NCI-H345 treated with DMSO at 0.1 percent for 48 hours (cell line): ENCODE results near the gene PGS1.

Experiments used
- DNase-seq: peaks from one replicate; lab custom pipeline; 2025; ENCODE audit not compliant: unreplicated experiment; lab: John Stamatoyannopoulos, UW

PGS1 gene

GRCh38 chr17:78384479-78385175, 6.2 kb downstream of the PGS1 start:
- DNase-seq: no peak

GRCh38 chr17:78387977-78388941, 9.8 kb downstream of the PGS1 start:
- DNase-seq: no peak

DNA sequence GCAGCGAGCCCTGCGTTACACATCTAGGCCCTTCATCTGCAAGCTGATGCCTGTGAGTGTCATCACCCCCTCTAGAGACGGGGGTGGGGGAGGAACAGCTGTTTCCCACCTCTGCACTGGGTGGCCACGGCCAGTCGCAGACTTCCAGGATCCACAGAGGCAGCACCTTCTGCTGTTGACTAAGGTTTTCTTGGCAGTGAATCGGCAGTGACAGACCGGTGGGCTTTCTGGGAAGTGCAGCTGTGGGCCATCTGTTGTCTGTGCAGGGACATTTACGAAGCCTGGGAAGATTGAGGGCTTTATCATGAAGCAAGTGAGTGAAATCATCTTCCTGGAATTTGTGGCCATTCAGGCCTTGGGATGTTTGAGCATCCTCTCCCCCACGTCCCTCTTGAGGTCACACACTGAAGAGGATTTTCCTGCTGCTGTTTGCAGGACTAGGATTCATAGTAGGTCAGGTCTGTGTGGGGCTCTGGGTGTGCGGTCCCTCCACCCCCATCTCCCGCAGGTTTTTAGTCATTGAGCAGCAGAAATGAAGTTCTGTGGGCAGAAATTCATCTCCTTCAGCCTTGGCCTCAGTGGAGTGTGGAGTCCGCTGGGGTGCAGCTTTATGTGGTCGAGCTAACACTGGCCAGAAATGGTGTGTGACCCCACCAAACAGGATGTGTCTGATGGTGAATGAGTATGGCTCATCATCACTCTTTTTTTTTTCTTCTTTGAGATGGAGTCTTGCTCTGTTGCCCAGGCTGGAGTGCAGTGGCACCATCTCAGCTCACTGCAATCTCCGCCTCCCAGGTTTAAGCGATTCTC, 12.0 kb downstream of the PGS1 start:
- DNase-seq: no peak

GRCh38 chr17:78391051-78391431, 12.6 kb downstream of the PGS1 start:
- no peak for DNase-seq

DNA sequence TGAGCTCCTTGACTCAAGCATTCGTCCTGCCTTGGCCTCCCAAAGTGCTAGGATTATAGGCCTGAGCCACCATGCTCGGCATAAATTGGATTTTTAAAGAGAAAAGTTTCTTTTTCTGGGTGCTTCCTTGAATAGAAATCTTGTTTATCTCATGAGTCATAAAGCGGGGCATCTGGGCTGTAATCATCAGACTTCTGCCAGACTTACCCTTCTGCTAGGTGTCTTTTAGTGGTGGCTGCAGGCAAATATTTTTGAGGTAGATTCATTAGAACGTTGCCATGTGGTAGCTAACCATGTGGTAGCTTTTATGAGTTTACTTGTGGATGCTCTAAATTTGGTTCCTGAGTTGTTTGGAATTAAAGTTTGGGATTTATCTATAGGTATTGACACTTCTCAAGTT, 13.4 kb downstream of the PGS1 start:
- DNase-seq: no peak

DNA sequence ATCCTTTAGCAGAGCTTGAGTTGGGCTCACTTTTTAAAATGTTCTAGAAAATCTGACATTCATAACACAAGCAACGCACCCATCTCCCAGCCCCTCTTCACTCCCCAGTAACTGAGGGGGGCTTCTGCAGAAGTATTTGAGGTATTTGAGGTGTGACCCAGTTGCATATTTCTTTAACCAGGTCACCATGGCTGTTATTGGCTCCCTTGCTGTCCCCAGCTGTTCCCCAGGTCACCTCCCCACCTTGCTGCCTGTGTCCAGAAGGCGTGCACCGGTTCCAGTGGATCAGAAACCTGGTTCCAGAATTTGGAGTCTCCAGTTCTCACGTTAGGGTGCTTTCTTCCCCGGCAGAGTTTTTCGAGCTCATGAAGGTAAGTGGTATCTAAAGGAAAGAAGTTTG, 13.8 kb downstream of the PGS1 start:
- DNase-seq: no peak

DNA sequence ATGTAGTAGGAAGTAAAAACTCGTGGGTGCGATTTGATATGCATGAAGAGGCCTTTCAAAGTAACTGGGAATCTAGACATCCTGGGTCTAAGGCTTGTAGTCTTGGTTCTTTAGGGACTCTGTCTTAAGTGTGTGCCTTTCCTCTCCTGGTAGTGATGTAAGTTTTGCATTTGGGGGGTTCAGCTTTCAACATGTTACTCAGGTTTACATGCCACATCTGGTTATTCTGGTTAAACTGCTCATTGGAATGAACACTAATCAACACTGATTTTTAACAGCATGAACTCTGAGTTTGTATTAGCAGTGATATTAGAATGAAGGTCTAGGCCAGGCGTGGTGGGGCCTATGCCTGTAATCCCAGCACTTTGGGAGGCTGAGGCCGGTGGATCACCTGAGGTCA, 15.1 kb downstream of the PGS1 start:
- DNase-seq: no peak

DNA sequence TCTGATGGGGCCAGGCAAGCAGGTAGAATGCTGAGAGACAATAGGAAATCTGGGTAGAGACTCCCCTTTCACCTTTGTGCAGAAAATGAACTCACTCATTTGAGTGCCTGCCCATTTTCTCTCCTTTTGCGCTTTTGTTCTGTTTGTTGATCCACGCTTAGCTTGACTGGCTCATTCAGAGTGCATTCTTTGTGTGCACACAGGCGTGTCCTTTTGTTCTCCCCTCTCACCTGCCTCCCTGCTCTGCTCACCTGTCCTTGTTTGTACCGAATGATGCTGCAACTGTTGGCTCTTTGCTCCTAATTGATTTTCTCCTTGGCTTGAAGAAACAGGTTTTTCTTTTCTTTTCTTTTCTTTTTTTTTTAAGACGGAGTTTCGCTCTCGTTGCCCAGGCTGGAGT, 15.8 kb downstream of the PGS1 start:
- DNase-seq: peak; percentile 100

DNA sequence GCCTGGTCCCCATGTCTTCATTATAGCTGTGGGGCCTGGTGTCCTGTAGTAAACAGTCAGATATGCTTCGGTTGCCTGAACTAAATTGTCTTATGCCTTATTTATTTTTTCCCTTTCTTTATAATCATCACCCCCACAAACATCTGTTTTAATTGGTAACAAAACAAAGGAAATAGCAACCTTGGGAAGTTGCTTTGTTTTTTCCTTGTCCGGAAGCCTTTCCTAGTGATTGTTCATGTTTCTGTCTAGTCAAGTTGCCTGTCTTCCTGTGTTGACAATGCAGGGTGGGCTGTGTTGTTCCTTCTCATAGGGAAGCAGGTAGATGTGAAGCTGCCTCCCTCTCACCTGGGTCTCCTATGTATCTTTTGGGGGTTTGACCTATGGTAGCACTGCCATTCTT, 16.7 kb downstream of the PGS1 start:
- no peak for DNase-seq

GRCh38 chr17:78396441-78397337, 18.2 kb downstream of the PGS1 start:
- DNase-seq: no peak

DNA sequence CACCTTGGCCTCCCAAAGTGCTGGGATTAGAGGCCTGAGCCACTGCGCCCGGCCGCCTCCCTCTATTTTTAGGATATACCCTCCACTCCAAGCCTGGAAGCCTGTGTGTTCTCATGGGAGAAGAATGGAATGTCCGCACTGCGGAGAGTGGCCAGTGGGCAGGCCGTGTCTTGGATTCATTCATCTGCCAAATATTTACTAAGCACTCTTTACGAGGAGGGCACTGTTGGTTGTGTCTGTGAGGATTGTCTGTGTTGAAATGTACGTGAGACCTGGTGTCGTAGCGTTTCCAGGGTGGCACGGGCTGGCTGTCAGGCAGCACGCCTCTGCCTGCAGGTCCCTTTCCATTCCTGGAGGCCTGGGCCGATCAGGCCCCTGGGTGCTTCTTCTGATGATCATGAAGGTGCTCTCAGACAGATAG, 19.2 kb downstream of the PGS1 start:
- DNase-seq: no peak

DNA sequence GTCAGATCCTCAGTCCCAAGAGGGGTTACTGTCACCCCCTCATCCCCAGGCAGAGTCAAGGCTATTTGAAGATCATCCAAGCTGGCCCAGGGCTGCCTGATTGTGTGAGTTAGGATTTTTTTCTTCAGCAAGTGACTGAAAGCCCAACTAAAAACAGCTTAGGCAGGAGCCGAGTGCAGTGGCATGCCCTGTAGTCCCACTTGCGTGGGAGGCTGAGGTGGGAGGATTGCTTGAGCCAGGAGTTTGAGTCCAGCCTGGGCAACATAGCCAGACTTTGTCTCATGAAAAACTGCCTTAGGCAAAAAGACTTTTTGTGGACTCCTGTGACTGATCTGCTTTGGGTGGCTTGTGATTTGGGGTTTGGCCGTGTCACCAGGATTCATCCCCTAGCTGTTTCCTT, 19.9 kb downstream of the PGS1 start:
- DNase-seq: no peak

DNA sequence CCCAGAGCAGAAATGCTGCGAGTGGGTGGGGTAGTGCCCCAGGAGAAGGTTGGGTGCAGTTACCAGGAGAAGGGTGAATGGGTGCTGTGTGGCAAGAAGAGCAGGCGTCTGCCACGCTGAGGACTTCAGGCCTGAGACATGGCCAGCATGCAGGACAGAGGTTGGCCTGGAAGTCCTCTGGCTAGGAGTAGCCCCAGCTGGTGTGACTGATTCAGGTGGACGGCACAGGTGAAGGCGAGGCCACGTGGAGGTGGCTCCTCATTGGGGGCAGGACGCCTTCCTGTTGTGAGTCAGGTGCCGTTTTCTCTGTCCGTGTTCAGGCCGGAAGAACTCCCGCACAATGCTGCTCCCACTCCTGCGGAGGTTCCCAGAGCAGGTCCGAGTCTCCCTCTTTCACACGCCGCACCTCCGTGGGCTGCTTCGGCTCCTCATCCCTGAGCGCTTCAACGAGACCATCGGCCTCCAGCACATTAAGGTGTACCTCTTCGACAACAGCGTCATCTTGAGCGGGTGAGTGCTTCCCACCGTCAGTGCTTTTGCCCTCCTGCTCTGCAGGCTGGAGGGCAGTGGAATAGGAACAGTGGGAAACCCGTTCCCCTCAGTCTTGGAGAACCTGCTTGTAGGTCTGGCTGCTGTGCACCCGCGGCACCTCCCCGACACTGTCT, 20.7 kb downstream of the PGS1 start:
- no peak for DNase-seq

DNA sequence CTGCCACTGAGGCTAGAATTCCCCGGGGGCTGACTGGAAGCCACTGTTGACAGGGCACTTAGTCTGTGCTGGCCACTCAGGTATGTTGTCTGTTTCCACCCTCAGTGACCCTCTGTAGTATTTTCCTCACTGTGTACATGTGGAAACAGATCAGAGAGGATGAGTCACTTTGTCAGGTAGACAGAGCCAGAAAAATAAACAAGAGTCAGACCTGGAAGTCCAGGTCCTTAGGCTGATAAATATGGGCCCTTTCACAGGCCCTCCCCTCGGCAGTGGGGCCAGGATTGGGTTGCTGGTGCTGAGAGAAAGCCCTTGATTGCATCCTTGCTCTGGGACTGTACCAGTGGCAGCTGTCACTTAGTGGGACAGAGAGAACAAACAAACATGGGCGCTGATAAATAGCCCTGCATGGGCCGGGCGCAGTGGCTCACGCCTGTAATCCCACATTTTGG, 21.3 kb downstream of the PGS1 start:
- DNase-seq: no peak

GRCh38 chr17:78400581-78401240, 22.3 kb downstream of the PGS1 start:
- DNase-seq: no peak

DNA sequence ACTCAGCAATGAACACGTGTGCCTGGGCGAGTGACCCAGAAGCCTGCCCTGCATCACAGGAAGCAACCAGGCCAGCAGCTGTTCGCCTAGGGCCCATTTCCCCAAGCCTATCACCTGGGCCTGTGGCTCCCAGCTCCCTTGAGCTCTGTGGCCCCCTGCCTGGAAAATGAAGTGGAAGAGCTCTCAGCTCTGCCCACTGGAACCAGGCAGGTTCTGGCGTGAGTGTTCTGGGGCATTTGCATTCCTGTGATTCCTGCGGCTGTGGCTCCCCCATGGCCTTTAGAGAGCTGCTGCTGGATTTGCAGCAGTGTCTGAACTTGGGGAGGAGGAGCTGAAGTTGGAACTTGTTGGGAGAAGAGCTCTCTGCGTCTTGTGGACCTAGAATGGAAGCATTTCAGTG, 22.8 kb downstream of the PGS1 start:
- no peak for DNase-seq

- DNase-seq: no peak
Measured at GRCh38 chr17:78401891-78402290, 23.4 kb downstream of the PGS1 start.

DNA sequence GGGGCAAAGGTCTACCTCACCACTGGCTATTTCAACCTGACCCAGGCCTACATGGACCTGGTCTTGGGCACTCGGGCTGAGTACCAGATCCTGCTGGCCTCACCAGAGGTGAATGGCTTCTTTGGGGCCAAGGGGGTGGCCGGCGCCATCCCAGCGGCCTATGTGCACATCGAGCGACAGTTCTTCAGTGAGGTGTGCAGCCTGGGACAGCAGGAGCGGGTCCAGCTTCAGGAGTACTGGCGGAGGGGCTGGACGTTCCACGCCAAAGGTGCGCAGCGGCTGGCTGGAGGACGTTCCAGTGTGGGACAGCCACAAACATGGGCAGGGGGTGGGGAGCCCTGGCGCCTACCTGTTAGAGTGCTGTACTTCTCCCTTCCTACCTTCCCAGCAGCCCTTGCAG, 25.4 kb downstream of the PGS1 start:
- DNase-seq: no peak

GRCh38 chr17:78406396-78406795, 27.9 kb downstream of the PGS1 start:
- no peak for DNase-seq
